Spleen (tissue), 7 donors: ENCODE results near the gene DSTYK.

Experiments used
- POLR2AphosphoS5 ChIP-seq, 3 donors: sonication (generic); formaldehyde crosslinking; IDR thresholded peaks; one replicate each; pipeline ENCODE4 v1.5.1; 2017; ENCODE audit warnings: antibody characterized with exemption in 3 of 3
- TF ChIP-seq, protein P1 (sequence below), 11 experiments: fragments of 200-600 bp in 7 of 11; fragments of 450-650 bp in 4 of 11; sonication (generic) in 4 of 11; IDR thresholded peaks in 8 of 11; conservative IDR thresholded peaks in 3 of 11; 1 replicate in 7 of 11; 2 replicates in 4 of 11; pipeline versions ENCODE4 v1.4.0 to v1.8.0; 2016 to 2021; ENCODE audit warnings: antibody characterized with exemption in 11 of 11, inconsistent platforms in 4 of 11, mild to moderate bottlenecking in 1 of 11
- donor health status: DM: no; HTN: no; CAD: no; lungs with moderate emphysema.
- donor health status: DM: no; HTN: no; CAD: no.
- donor health status: DM: no; HTN: no; CAD: no.

DNA sequence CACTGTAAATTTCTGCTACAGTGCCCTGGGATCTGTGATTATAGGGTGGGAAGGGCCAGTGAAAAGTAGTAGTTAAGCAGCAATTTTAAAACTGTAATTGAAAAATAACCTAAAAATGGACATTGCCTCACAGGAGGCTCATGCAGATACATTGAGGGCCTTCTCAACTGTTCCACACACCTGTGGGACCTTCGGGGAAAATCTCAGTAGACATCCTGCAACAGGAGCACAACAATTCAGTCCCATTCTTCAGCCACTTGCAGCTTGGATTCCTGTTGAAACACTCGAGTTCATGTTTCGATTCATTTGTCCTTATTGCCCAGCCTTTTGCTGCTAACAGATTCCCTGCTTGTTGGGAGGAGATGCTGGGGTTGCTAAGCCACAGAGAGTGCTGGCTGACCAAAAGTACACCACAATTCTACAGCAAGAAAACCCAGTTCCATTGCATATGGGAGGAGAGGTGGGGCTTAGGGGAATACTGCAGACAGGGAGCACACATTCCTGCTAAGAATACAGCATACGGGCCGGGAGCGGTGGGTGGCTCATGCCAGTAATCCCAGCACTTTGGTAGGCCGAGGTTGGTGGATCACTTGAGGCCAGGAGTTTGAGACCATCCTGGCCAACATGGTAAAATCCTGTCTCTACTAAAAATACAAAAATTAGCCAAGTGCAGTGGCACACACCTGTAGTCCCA is 20.8 kb upstream of the DSTYK start:
- no peak for TF ChIP-seq POLR2AphosphoS5 (IDR thresholded peaks at IDR 0.05)
- TF ChIP-seq, protein P1, sequence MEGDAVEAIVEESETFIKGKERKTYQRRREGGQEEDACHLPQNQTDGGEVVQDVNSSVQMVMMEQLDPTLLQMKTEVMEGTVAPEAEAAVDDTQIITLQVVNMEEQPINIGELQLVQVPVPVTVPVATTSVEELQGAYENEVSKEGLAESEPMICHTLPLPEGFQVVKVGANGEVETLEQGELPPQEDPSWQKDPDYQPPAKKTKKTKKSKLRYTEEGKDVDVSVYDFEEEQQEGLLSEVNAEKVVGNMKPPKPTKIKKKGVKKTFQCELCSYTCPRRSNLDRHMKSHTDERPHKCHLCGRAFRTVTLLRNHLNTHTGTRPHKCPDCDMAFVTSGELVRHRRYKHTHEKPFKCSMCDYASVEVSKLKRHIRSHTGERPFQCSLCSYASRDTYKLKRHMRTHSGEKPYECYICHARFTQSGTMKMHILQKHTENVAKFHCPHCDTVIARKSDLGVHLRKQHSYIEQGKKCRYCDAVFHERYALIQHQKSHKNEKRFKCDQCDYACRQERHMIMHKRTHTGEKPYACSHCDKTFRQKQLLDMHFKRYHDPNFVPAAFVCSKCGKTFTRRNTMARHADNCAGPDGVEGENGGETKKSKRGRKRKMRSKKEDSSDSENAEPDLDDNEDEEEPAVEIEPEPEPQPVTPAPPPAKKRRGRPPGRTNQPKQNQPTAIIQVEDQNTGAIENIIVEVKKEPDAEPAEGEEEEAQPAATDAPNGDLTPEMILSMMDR (IDR thresholded peaks at IDR 0.05 in 8 of 11, conservative IDR thresholded peaks at IDR 0.05 in 3 of 11), result no peak
